ENCODE results near the gene OTUB1.

DNA sequence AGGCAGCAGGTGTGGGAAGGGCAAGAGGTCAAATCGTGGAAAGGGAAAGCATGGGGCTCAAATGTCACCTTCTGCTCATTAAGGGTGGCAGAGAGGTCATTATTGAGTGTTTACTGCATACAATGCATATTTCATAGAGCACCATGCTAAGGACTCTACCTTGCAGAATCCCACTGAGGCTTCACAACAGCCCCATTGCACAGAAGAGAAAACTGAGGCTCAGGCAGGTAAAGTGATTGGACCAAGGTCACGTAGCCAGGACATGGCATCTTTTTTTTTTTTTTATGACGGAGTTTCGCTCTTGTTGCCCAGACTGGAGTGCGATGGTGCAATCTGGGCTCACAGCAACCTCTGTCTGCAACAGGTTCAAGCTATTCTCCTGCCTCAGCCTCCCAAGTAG is 57.3 kb downstream of the OTUB1 start:
- no peak for TF ChIP-seq POLR2A (IDR thresholded peaks at IDR 0.05; ENCODE audit: low read depth, low read length)
- no peak for TF ChIP-seq CTCF (conservative IDR thresholded peaks at IDR 0.05; ENCODE audit: low read depth, low read length)
- no peak for TF ChIP-seq NFE2L2 (IDR thresholded peaks at IDR 0.05; ENCODE audit: low read depth, low read length)
- TF ChIP-seq ELK1 (IDR thresholded peaks at IDR 0.05; ENCODE audit: borderline replicate concordance, low read depth, low read length) = no peak
- TF ChIP-seq SMC3 (IDR thresholded peaks at IDR 0.05; ENCODE audit: low read depth, low read length) = no peak
- TF ChIP-seq, protein P1, sequence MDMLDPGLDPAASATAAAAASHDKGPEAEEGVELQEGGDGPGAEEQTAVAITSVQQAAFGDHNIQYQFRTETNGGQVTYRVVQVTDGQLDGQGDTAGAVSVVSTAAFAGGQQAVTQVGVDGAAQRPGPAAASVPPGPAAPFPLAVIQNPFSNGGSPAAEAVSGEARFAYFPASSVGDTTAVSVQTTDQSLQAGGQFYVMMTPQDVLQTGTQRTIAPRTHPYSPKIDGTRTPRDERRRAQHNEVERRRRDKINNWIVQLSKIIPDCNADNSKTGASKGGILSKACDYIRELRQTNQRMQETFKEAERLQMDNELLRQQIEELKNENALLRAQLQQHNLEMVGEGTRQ (IDR thresholded peaks at IDR 0.05; ENCODE audit: low read depth, low read length) = no peak
- TF ChIP-seq CEBPB (IDR thresholded peaks at IDR 0.05; ENCODE audit: low read depth, low read length) = no peak
- no peak for TF ChIP-seq FOS (IDR thresholded peaks at IDR 0.05; ENCODE audit: low read depth, low read length)
- no peak for TF ChIP-seq BHLHE40 (IDR thresholded peaks at IDR 0.05; ENCODE audit: low read depth, low read length)
